ENCODE results near the gene SHKBP1. TPM values are rescaled to one million over a fixed set of nuclear protein-coding genes. Genes with fewer than 3 reads are reported as not detected.
"Not testable (repeated sequence)": the region's sequence is repeated elsewhere in the genome, so short reads cannot be mapped to it uniquely, and the experiment has no call there.

Gene SHKBP1
- total and polyA plus RNA-seq, 4 donors, result 10.1 to 22.9 (median 15.4) TPM

- no peaks in the 10 kb centered on the region for H3K36me3 ChIP-seq (ENCODE audit: control insufficient read depth in 4 of 4, insufficient read depth in 3 of 4, low read depth in 1 of 4, low read length in 3 of 4)
- DNase-seq (ENCODE audit: low spot score), result peak; percentile 81
Observed at GRCh38 chr19:40623403-40624251, 47.0 kb downstream of the SHKBP1 start.

GRCh38 chr19:40624369-40625153 lies 47.9 kb downstream of the SHKBP1 start:
- WGBS, result 79% methylated on average over 14 of the region's 14 CpGs

More at GRCh38 chr19:40623403-40624251, 47.0 kb downstream of the SHKBP1 start:
- Histone ChIP-seq H3K4me1 (ENCODE audit: control insufficient read depth in 4 of 4, insufficient read depth in 4 of 4, low read length in 3 of 4) (no peaks in the 10 kb centered on the region), H3K9ac (ENCODE audit: low read depth in 1 of 2, low read length in 2 of 2) (no peak overlapping the region), H3K27me3 (ENCODE audit: control insufficient read depth in 4 of 4, insufficient read depth in 4 of 4, low read length in 3 of 4) (no peaks in the 10 kb centered on the region), H3K4me3 (ENCODE audit: low read depth in 1 of 3, low read length in 3 of 3) (no peak overlapping the region), H3K9me3 (ENCODE audit: control insufficient read depth in 4 of 4, low read length in 3 of 4) (no peaks in the 10 kb centered on the region), H3K27ac (ENCODE audit: low read depth in 1 of 2, low read length in 2 of 2) (no peak overlapping the region)
- WGBS, result 36% methylated on average over 41 of the region's 41 CpGs
- TF ChIP-seq HNF4G (IDR thresholded peaks at IDR 0.05) (no peak), GABPA (IDR thresholded peaks at IDR 0.05 in 1 of 2, conservative IDR thresholded peaks at IDR 0.05 in 1 of 2) (no peak)
- TF ChIP-seq, protein P1, sequence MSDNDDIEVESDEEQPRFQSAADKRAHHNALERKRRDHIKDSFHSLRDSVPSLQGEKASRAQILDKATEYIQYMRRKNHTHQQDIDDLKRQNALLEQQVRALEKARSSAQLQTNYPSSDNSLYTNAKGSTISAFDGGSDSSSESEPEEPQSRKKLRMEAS (IDR thresholded peaks at IDR 0.05), result no peak

DNA sequence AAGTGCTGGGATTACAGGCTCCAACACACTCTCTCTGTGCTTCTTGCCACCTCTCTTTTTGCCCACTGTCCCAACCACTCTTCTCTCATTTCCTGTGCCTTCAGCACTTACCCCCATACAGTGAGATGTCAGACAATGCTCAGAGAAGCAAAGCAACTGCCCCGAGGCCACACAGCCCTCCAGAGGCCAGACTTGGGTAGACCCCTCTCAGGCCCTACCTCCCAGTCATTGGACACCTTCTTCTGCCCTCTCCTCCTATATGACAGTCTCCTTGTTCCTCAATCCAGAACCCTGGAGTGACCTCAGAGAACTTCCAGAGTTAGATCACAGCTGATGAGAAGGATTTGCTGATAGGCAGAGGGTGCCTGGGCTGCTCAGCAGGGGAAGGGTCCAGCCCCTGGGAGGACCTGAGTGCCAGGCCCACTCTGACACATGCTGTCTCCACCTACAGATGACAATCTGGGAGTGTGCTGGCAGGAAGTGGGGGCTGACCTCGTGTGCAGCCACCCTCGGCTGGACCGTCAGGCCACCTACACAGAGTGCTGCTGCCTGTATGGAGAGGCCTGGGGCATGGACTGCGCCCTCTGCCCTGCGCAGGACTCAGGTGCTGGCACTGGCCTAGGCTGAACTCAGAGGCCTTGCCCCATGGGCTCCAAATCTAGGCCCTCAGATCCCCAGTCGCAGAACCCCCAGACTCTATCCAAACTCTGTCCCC lies 48.9 kb downstream of the SHKBP1 start:
- TF ChIP-seq RAD21 (IDR thresholded peaks at IDR 0.05), result no peak
- TF ChIP-seq, protein P1 (IDR thresholded peaks at IDR 0.05), result no peak
- no peak for TF ChIP-seq REST (IDR thresholded peaks at IDR 0.05)
- TF ChIP-seq, protein P2, sequence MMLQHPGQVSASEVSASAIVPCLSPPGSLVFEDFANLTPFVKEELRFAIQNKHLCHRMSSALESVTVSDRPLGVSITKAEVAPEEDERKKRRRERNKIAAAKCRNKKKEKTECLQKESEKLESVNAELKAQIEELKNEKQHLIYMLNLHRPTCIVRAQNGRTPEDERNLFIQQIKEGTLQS (IDR thresholded peaks at IDR 0.05), result no peak
- no peak for TF ChIP-seq HNF4A (conservative IDR thresholded peaks at IDR 0.05)
- no peak for TF ChIP-seq EGR1 (IDR thresholded peaks at IDR 0.05; ENCODE audit: low read depth in 2 of 2)
- TF ChIP-seq, protein P3, sequence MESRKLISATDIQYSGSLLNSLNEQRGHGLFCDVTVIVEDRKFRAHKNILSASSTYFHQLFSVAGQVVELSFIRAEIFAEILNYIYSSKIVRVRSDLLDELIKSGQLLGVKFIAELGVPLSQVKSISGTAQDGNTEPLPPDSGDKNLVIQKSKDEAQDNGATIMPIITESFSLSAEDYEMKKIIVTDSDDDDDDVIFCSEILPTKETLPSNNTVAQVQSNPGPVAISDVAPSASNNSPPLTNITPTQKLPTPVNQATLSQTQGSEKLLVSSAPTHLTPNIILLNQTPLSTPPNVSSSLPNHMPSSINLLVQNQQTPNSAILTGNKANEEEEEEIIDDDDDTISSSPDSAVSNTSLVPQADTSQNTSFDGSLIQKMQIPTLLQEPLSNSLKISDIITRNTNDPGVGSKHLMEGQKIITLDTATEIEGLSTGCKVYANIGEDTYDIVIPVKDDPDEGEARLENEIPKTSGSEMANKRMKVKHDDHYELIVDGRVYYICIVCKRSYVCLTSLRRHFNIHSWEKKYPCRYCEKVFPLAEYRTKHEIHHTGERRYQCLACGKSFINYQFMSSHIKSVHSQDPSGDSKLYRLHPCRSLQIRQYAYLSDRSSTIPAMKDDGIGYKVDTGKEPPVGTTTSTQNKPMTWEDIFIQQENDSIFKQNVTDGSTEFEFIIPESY (IDR thresholded peaks at IDR 0.05), result no peak
- no peak for TF ChIP-seq YY1 (IDR thresholded peaks at IDR 0.05)
- TF ChIP-seq FOXA2 (IDR thresholded peaks at IDR 0.05), result no peak
- TF ChIP-seq GABPA (IDR thresholded peaks at IDR 0.05 in 1 of 2, conservative IDR thresholded peaks at IDR 0.05 in 1 of 2), result no peak
- TF ChIP-seq TAF1 (conservative IDR thresholded peaks at IDR 0.05), result no peak
- no peak for TF ChIP-seq NR2F2 (IDR thresholded peaks at IDR 0.05)
- no peak for TF ChIP-seq RXRA (IDR thresholded peaks at IDR 0.05)
- TF ChIP-seq HNF4G (IDR thresholded peaks at IDR 0.05), result no peak
- TF ChIP-seq, protein P4, sequence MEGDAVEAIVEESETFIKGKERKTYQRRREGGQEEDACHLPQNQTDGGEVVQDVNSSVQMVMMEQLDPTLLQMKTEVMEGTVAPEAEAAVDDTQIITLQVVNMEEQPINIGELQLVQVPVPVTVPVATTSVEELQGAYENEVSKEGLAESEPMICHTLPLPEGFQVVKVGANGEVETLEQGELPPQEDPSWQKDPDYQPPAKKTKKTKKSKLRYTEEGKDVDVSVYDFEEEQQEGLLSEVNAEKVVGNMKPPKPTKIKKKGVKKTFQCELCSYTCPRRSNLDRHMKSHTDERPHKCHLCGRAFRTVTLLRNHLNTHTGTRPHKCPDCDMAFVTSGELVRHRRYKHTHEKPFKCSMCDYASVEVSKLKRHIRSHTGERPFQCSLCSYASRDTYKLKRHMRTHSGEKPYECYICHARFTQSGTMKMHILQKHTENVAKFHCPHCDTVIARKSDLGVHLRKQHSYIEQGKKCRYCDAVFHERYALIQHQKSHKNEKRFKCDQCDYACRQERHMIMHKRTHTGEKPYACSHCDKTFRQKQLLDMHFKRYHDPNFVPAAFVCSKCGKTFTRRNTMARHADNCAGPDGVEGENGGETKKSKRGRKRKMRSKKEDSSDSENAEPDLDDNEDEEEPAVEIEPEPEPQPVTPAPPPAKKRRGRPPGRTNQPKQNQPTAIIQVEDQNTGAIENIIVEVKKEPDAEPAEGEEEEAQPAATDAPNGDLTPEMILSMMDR (IDR thresholded peaks at IDR 0.05; ENCODE audit: low read depth, low read length, missing input control), result no peak
- WGBS, result 84% methylated on average over 7 of the region's 7 CpGs
- Histone ChIP-seq H3K9me3 (ENCODE audit: control insufficient read depth in 4 of 4, low read length in 3 of 4) (no peaks in the 10 kb centered on the region), H3K27me3 (ENCODE audit: control insufficient read depth in 4 of 4, insufficient read depth in 4 of 4, low read length in 3 of 4) (no peaks in the 10 kb centered on the region), H3K27ac (ENCODE audit: low read depth in 1 of 2, low read length in 2 of 2) (no peak overlapping the region), H3K4me1 (ENCODE audit: control insufficient read depth in 4 of 4, insufficient read depth in 4 of 4, low read length in 3 of 4) (no peaks in the 10 kb centered on the region), H3K36me3 (ENCODE audit: control insufficient read depth in 4 of 4, insufficient read depth in 3 of 4, low read depth in 1 of 4, low read length in 3 of 4) (no peaks in the 10 kb centered on the region), H3K9ac (ENCODE audit: low read depth in 1 of 2, low read length in 2 of 2) (no peak overlapping the region), H3K4me3 (ENCODE audit: low read depth in 1 of 3, low read length in 3 of 3) (no peak overlapping the region)
- no peak for DNase-seq (ENCODE audit: low spot score)

More at GRCh38 chr19:40624369-40625153, 47.9 kb downstream of the SHKBP1 start:
- not testable (repeated sequence) for H3K4me1 ChIP-seq (ENCODE audit: control insufficient read depth in 4 of 4, insufficient read depth in 4 of 4, low read length in 3 of 4); H3K36me3 ChIP-seq (ENCODE audit: control insufficient read depth in 4 of 4, insufficient read depth in 3 of 4, low read depth in 1 of 4, low read length in 3 of 4); H3K9me3 ChIP-seq (ENCODE audit: control insufficient read depth in 4 of 4, low read length in 3 of 4); H3K27ac ChIP-seq (ENCODE audit: low read depth in 1 of 2, low read length in 2 of 2); H3K9ac ChIP-seq (ENCODE audit: low read depth in 1 of 2, low read length in 2 of 2); DNase-seq (ENCODE audit: low spot score); H3K4me3 ChIP-seq (ENCODE audit: low read depth in 1 of 3, low read length in 3 of 3); H3K27me3 ChIP-seq (ENCODE audit: control insufficient read depth in 4 of 4, insufficient read depth in 4 of 4, low read length in 3 of 4)
